ENCODE measurements around the gene CALHM5. TPM values are rescaled to one million over a fixed set of nuclear protein-coding genes. Genes with fewer than 3 reads are reported as not detected.
"Not testable (repeated sequence)": the region's sequence is repeated elsewhere in the genome, so short reads cannot be mapped to it uniquely, and the experiment has no call there.

The CALHM5 gene, protein sequence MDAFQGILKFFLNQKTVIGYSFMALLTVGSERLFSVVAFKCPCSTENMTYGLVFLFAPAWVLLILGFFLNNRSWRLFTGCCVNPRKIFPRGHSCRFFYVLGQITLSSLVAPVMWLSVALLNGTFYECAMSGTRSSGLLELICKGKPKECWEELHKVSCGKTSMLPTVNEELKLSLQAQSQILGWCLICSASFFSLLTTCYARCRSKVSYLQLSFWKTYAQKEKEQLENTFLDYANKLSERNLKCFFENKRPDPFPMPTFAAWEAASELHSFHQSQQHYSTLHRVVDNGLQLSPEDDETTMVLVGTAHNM
- 1 to 10 TPM; 3.8 to 6.8 (median 6.3) TPM for polyA plus RNA-seq (ENCODE audit: insufficient read depth in 1 of 5, insufficient read length in 5 of 5, low replicate concordance in 1 of 5)
- long read RNA-seq, donor 1, full-length matches to known transcripts = 3 of 3 reads
- long read RNA-seq, donor 1, partial matches to known transcripts = 0 of 3 reads
- long read RNA-seq, donor 1, other reads (novel, unspliced or antisense) = 0 of 3 reads
- long read RNA-seq, donor 2, full-length matches to known transcripts = 8 of 8 reads
- long read RNA-seq, donor 2, partial matches to known transcripts = 0 of 8 reads
- long read RNA-seq, donor 2, other reads (novel, unspliced or antisense) = 0 of 8 reads
- long read RNA-seq, donor 3, full-length matches to known transcripts = 7 of 7 reads
- long read RNA-seq, donor 3, partial matches to known transcripts = 0 of 7 reads
- long read RNA-seq, donor 3, other reads (novel, unspliced or antisense) = 0 of 7 reads
- long read RNA-seq, donor 4, full-length matches to known transcripts = 1 of 1 reads
- long read RNA-seq, donor 4, partial matches to known transcripts = 0 of 1 reads
- long read RNA-seq, donor 4, other reads (novel, unspliced or antisense) = 0 of 1 reads
- long read RNA-seq, donor 5, full-length matches to known transcripts = 7 of 7 reads
- long read RNA-seq, donor 5, partial matches to known transcripts = 0 of 7 reads
- long read RNA-seq, donor 5, other reads (novel, unspliced or antisense) = 0 of 7 reads
- long read RNA-seq, donor 6, full-length matches to known transcripts = 2 of 2 reads
- long read RNA-seq, donor 6, partial matches to known transcripts = 0 of 2 reads
- long read RNA-seq, donor 6, other reads (novel, unspliced or antisense) = 0 of 2 reads
- long read RNA-seq, donor 7, full-length matches to known transcripts = 7 of 7 reads
- long read RNA-seq, donor 7, partial matches to known transcripts = 0 of 7 reads
- long read RNA-seq, donor 7, other reads (novel, unspliced or antisense) = 0 of 7 reads
- long read RNA-seq, donor 8 = 0 reads

DNA sequence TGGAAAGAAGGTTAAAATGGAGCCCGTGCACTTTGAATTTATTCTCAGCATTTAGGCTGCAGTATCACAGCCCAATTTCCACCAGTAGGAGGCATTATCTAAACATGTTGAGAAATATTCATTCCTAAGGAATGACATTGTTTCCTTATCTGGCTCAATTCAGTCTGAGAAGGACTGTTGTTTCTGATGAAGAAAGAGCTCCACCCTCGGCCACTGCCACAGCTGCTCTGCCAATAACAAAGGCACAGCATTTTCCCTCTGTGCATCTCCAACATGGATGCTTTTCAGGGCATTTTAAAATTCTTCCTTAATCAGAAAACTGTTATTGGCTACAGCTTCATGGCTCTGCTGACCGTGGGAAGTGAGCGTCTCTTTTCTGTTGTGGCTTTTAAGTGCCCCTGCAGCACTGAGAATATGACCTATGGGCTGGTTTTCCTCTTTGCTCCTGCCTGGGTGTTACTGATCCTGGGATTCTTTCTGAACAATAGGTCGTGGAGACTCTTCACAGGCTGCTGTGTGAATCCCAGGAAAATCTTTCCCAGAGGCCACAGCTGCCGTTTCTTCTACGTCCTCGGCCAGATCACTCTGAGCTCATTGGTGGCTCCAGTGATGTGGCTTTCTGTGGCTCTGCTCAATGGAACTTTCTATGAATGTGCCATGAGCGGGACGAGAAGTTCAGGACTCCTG, at the start of gene CALHM5:
Gene CALHM5 (plus strand): TSS at position 216 of the 687 bp plus-strand sequence. CDS start 58 bp downstream, at position 274.
- DNase-seq = peak in 1 of 2 donors; percentile 68

DNA sequence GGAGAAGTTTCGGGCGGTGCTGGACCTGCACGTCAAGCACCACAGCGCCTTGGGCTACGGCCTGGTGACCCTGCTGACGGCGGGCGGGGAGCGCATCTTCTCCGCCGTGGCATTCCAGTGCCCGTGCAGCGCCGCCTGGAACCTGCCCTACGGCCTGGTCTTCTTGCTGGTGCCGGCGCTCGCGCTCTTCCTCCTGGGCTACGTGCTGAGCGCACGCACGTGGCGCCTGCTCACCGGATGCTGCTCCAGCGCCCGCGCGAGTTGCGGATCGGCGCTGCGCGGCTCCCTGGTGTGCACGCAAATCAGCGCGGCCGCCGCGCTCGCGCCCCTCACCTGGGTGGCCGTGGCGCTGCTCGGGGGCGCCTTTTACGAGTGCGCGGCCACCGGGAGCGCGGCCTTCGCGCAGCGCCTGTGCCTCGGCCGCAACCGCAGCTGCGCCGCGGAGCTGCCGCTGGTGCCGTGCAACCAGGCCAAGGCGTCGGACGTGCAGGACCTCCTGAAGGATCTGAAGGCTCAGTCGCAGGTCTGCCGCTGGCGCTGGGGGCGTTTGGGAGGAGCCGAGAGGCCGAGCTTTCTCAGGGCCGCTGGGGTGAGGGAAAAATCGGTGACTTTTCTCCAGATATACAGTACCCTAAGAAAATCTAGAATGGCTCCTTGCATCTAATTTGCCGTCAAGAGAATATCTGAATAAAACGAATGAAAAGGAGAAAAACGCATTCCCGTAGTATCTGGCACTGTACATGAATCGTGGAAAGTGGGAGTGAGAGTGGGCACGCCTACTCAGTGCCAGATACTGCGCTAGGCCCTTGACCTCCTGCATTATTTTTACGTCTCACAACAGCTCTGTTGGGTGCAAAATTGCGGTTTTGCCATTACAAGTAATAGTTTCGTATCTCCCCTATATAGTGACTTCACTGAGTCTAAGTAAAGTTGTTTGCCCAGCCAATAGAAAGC, 49.2 kb upstream of the CALHM5 start:
- DNase-seq = peak; percentile 60 to 64

DNA sequence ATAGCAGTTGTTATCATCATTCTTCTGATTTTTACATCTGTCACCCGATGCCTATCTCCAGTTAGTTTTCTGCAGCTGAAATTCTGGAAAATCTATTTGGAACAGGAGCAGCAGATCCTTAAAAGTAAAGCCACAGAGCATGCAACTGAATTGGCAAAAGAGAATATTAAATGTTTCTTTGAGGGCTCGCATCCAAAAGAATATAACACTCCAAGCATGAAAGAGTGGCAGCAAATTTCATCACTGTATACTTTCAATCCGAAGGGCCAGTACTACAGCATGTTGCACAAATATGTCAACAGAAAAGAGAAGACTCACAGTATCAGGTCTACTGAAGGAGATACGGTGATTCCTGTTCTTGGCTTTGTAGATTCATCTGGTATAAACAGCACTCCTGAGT, 48.1 kb upstream of the CALHM5 start:
- peak in 1 of 2 donors; percentile 36 for DNase-seq

DNA sequence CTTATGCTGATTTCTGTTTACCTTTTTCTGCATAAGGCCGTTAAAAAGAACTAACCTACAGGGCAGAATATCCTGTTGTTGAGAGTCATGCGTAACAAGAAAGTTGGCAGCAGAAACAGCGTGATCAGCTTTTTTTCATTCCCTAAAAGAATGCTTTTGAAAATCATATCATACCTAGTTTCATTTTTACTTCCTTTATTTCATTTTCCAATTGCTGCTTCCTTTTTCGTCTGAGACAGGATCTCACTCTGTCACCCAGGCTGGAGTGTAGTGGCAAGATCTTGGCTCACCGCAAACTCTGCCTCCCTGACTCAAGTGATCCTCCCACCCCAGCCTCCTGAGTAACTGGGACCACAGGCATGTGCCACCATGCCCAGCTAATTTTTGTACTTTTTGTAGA, 46.2 kb upstream of the CALHM5 start:
- no peak for DNase-seq

DNA sequence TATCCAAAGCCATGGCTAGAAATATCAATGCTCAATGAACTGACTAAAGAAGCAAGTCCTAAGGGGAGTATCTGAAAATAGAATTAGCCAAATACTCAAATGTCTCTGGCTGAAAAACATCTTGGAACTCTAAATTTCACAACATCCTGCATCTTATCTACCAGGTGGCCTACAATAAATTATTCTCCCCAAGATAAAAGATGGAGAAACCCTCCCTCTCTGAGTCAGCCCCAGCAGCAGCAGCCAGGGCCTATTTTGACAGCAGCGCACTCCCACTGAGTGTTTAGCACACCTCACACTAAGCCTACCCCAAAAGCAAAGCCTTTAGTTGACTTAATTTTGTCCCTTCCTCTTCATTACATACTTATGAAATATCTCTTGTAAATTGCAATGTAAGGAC, 44.3 kb upstream of the CALHM5 start:
- DNase-seq = no peak

DNA sequence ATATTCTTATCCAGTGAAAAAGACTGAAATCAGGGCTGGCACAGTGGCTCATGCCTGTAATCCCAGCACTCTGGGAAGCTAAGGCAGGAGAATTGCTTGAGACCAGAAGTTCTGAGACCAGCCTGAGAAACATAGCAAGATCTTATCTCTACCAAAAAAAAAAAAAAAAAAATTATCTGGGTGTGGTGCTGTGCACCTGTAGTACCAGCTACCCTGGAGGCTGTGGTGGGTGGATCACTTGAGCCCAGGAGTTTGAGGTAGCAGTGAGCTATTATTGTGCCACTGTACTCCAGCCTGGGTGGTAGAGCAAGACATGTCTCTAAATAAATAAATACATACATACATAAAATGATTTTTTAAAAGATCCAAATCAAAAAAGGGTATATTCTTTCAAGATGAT, 43.9 kb upstream of the CALHM5 start:
- DNase-seq = no peak

DNA sequence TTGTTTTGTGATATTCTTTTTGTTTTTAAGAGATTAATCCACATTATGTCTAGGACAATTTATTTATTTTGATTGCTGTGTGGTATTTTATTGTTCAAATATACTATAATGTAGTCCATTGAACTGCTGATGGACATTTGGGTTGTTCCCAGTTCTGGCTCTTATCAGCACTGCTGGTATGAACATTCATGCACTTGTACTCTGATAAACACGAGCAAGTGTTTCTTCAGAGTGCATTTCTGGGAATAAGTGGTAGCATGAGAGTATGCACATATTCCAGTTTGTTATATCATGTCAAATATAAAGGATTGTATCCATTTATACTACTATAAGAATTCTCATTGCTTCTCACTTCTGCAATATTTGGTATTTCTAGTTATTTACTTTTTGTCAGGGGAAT, 43.1 kb upstream of the CALHM5 start:
- no peak for DNase-seq

DNA sequence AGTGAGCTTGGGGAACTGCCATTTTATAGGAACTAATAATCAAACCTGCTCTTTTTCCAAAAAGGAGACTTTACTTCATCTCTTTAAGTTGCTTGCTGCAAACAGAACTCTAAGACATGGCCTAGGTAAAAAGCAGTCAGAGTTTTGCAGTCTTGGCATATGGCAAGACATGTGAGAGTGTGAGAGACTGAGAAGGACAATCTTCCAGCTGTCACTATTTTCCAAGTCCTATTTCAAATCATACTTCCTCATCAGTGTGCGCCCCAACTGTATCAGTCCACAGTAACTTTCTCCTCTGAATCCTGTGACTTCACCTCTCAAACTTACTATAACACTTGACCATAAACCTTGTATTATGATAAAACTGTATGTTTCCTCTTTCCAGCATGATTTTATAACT, 39.9 kb upstream of the CALHM5 start:
- no peak for DNase-seq

DNA sequence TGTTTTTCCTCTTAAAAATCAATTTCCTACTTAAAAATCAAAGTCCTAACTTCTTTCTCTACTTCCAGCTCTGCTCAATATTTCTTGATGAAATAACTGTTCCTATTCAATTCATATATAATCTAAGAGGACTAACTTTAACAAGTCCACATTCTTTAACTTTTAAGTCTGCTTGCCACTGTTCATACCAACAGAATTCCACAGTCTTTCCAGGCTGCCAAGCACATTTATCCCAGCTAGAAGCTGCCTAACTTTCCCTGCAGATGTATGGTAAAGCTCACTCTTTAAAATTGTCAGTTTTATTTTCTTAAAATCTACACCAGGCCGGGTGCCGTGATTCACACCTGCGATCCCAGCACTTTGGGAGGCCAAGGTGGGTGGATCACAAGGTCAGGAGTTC, 38.7 kb upstream of the CALHM5 start:
- no peak for DNase-seq

DNA sequence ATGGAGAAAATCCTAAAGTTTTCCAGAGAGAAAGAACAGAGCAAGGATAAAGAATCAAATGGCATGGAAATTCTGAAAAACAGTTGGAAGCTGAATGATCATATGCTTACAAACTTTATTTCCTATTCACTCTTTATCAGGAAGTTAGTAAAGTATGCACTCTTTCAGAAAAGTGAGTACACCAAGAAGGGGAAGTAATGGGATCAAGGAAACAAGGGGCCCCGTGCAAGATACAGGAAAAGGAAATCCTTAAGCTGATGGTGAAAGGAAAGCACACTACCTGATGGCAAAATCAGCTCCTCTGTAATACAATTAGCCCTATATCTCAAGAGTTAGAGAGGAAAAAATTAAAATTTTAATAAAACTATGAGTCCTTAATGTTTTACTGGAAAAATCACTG, 36.3 kb upstream of the CALHM5 start:
- no peak for DNase-seq

DNA sequence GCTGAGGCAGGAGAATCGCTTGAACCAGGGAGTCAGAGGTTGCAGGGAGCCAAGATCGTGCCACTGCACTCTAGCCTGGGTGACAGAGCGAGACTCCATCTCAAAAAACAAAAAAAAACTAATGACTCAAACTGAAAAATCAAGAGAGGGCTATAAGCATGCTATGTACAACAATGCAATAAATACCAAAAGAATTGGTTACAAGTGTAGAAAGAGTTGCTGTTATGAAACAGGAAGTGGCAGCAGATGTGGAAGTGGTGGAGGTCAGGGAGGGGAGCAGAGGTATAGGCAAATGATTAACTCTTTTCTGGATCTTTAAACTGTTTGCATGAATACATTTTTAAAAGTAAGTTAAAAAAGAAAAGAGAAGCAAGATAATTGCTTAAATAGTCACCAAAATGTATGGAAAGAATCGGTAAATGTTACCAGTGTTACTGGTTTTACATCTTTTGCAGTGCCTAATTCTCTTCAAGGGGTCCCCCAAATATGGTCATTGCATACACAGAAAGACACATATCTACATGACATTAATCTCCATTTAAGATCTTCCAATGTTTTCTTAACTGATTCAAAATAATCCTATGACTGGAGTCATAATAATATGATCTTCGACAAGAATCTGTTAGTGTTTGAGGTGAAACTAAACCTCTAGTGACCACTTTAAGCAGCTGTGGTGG, 35.3 kb upstream of the CALHM5 start:
- DNase-seq = no peak

DNA sequence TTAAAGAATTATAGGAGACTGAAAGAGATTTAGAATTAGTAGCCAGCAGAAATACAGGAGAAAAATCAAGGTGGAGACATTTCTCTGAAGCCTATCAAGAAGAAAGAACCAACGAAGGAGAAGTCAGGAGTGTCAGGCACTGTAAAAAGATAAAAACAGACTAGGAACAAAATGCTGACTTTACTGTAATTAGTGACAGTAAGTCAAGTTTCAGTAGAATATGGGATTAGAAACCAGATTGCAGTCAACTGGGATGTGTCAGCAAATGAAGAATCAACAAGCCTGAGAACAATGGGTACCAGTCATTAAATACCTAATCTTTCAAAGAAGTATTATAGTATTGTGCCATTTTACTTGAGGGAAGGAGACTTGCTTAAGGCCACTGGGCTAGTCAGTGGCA, 28.7 kb upstream of the CALHM5 start:
- DNase-seq = no peak

DNA sequence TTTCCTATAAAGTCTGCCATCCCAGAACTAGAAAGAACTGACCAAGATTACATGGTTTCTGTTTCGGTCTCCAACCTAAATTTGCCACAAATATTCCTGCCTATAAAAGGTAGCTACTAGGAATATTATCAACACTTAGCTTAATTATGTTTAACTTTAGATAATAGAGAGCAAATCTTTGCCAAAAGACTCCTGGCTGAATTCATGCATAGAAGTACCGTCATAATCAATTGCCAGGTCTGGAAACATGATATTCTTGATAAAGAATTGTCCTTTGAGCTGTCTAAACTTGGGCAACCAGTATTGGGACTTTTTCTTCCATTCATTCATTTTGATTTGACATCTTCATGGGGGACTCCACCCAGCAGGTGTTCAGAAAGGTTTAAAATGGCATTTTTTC, 27.8 kb upstream of the CALHM5 start:
- no peak for DNase-seq

DNA sequence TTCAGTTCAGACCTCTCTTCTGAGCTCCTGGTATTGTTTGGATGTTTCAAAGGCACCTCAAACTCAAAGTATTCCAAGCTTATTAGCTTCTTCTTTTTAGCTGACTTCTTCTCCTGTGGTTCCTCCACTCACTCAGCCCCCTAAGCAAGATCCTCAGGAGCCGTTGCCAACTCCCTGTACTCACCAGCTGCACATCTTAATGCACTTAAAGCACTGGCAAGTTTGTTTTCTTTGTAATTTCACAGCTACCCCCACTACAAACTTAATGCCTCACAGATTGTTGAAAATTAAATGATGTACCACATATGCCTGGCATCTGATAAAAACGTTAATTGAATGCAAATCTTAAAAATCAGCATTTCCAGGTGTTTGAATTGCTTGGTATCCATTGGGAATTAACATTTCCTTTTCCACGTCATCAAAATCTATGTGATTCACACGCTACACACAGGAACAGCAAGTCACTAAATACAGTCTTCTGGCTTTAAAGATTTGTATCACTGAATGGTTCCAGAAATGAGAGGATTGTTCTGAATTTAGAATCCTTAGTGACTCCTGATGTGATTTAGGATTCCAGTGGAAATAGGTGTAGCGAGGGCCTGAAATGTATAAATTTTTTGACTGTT, 25.8 kb upstream of the CALHM5 start:
- DNase-seq = no peak

DNA sequence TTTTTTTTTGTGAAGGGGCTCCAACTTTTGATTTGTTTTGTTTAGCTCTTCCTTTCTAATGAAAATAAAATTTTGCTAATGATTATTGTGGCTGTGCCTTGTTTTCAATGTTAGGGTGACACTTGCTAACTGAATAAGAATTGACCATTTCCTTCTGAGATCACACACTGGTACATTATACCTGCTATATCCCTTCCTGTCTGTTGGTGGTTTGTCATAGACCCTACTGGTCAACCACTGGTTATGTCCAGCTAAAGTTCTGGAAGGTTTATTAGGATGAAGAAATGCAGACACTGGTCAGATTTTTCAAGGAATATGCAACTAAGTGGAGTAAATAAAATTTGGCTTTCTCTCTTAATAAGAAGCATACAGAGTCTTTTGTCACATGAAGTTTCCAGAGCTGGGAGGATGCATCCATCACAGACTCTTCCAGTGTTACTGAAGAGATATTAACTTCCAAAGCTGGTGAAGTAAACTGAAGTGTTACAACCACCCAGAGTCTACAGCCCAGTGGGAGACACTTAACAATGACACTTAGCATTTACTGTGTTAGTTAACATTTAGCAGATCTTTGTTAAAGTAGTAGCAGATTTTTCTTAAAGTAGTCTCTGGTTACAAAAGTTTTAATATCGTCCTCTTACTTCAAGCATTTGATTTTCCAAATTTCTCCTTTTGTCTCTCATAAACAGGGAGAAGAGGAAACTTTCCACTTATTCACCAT, 19.7 kb upstream of the CALHM5 start:
- no peak for DNase-seq

DNA sequence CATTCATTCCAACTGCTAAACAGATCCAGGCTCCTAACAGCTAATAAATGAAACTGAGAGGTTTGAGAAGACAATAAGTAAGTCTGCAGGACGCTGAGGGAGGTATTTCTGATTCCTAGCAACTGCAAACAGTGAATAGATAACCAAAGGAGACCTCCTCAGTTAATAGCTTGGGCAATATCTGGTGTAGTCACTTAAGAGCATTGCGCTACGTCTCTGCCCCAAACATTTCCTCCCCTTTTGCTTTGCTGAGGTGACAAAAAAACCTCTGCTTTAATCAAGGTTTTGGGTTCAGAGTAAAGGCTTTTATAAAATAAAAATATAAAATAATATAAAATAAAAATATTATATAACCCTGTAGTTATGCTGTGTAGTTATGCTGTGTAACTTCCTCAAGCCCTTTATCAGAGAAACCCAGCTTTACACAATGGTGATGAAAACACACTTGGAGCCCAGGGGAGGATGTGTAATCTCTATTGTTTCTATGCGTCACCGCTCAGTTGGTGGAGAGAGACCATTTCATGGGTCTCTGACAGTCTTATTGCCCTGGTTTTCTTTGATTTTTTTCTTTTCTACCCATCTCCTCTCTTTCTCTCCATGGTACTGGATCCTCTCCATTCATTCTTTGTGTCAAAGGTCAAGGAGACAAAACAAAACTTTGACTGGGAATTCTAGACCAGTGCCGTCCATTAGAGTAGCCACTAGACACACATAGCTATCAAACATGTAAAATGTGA, 18.9 kb upstream of the CALHM5 start:
- no peak for DNase-seq

DNA sequence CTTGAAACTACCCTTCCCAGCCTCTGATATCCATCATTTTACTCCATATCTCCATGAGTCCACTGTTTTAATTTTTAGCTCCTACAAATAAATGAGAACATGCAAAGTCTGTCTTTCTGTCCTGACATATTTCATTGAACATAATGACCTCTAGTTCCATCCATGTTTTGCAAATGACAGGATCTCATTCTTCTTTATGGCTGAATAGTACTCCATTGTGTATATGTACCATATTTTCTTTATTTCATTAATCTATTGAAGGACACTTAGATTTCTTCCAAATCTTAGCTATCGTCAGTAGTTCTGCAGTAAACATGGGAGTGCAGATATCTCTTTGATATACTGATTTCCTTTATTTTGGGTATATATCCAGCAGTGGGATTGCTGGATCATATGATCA, 16.3 kb upstream of the CALHM5 start:
- not testable (repeated sequence) for DNase-seq

Data from right lung (tissue), 10 donors.